ENCODE results near the gene PBX1. TPM values are rescaled to one million over a fixed set of nuclear protein-coding genes. Genes with fewer than 3 reads are reported as not detected.

The PBX1 gene
- total RNA-seq, 4 donors from 2014 or later = 14.4 to 34.6 (median 22.0) TPM

GRCh38 chr1:164608651-164609057 is 49.7 kb downstream of the PBX1 start:
- Histone ChIP-seq H3K4me3 (no peak overlapping the region), H3K4me1 (peaks cover 60% of the 10 kb centered on the region), H3K36me3 (no peaks in the 10 kb centered on the region), H3K27ac (no peak overlapping the region), H3K9me3 (no peaks in the 10 kb centered on the region), H3K27me3 (no peaks in the 10 kb centered on the region)
- no peak for DNase-seq (ENCODE audit: low spot score in 2 of 2)
- TF ChIP-seq POLR2AphosphoS5 (IDR thresholded peaks at IDR 0.05) = no peak
- TF ChIP-seq EP300 (IDR thresholded peaks at IDR 0.05) = no peak
- no peak for TF ChIP-seq POLR2A (IDR thresholded peaks at IDR 0.05)
- TF ChIP-seq, protein P1, sequence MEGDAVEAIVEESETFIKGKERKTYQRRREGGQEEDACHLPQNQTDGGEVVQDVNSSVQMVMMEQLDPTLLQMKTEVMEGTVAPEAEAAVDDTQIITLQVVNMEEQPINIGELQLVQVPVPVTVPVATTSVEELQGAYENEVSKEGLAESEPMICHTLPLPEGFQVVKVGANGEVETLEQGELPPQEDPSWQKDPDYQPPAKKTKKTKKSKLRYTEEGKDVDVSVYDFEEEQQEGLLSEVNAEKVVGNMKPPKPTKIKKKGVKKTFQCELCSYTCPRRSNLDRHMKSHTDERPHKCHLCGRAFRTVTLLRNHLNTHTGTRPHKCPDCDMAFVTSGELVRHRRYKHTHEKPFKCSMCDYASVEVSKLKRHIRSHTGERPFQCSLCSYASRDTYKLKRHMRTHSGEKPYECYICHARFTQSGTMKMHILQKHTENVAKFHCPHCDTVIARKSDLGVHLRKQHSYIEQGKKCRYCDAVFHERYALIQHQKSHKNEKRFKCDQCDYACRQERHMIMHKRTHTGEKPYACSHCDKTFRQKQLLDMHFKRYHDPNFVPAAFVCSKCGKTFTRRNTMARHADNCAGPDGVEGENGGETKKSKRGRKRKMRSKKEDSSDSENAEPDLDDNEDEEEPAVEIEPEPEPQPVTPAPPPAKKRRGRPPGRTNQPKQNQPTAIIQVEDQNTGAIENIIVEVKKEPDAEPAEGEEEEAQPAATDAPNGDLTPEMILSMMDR (IDR thresholded peaks at IDR 0.05) = no peak

DNA sequence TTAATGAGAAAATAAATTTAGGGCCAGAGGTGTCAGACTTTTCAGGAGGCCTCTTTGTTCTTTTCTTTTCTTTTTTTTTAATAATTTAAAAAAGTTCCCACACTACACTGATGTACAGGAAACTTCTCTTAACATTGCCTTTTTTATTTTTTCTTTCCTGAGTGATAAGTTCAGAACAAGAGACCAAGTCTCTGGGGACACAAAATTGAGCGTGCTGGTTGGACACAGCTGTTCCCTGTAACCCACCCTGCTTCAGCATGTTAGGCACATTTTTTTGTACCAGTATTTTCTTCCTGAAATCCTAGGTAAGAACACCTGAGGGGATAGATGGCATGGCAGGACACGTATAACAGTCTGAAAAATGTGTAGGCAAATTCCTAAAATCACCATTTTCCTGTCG is 50.1 kb downstream of the PBX1 start:
- Histone ChIP-seq H3K9me3 (no peaks in the 10 kb centered on the region), H3K4me1 (peaks cover 61% of the 10 kb centered on the region), H3K27me3 (no peaks in the 10 kb centered on the region), H3K4me3 (no peak overlapping the region), H3K36me3 (no peaks in the 10 kb centered on the region), H3K27ac (peak overlapping the region; percentile 75)
- TF ChIP-seq, protein P1 (IDR thresholded peaks at IDR 0.05) = no peak
- no peak for DNase-seq (ENCODE audit: low spot score in 2 of 2)
- WGBS = 66% methylated on average over 3 of the region's 3 CpGs

GRCh38 chr1:164610538-164611222 is 51.7 kb downstream of the PBX1 start:
- Histone ChIP-seq H3K27me3 (no peaks in the 10 kb centered on the region), H3K4me1 (peaks cover 66% of the 10 kb centered on the region), H3K4me3 (no peak overlapping the region), H3K27ac (peak overlapping the region; percentile 75), H3K9me3 (no peaks in the 10 kb centered on the region), H3K36me3 (no peaks in the 10 kb centered on the region)
- WGBS = 66% methylated on average over 3 of the region's 3 CpGs
- no peak for TF ChIP-seq POLR2AphosphoS5 (IDR thresholded peaks at IDR 0.05)
- TF ChIP-seq, protein P1 (IDR thresholded peaks at IDR 0.05) = no peak
- TF ChIP-seq EP300 (IDR thresholded peaks at IDR 0.05) = no peak
- TF ChIP-seq POLR2A (IDR thresholded peaks at IDR 0.05) = no peak
- DNase-seq (ENCODE audit: low spot score in 2 of 2) = no peak

DNA sequence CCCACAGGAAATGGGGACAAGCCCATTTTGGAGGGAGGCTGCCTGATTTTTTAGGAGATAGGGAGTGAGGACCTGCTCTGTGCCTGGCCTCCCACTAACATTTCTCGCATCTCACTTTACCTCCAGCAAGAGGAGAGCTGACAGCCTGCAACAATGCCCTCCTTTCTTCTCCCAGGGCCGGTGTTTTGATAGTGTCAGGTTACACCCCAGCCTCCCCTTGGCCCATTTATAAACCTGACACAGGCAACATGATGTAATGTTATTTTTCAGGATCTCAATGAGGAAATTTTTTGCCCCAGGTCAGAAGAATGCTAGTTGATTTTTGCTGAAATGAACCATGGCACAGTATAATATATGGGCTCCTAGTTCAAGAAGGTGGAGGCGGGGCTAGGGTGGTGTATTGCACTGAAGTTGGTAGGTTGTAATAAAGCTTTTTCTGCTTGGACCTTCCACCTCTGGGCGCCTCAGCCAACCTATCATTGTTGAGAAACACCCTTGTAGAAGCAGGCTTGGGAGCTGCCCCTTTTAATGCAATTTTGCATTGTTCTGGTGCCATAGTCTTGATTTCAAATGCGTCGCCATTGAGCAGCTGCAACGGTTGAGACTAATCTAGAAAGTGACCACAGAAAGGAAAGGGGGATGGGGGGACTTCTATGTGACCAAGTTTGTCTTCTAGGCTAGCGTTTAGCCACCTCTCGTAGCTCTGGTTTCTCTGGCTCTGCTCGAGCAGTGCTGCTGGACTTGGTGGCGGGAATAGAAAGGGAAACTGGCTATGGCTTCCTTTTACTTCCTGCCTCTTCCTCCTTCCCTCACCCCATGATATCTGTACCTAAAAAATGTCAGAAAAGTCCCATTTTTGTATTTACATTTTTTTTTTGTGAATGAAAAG is 53.0 kb downstream of the PBX1 start:
- Histone ChIP-seq H3K9me3 (no peaks in the 10 kb centered on the region), H3K27ac (peak overlapping the region; percentile 75), H3K4me3 (peak overlapping the region; percentile 23), H3K36me3 (no peaks in the 10 kb centered on the region), H3K4me1 (peaks cover 78% of the 10 kb centered on the region), H3K27me3 (no peaks in the 10 kb centered on the region)
- WGBS = 78% methylated on average over 11 of the region's 11 CpGs
- DNase-seq (ENCODE audit: low spot score in 2 of 2) = no peak
- TF ChIP-seq EP300 (IDR thresholded peaks at IDR 0.05) = no peak
- TF ChIP-seq POLR2AphosphoS5 (IDR thresholded peaks at IDR 0.05) = no peak
- TF ChIP-seq POLR2A (IDR thresholded peaks at IDR 0.05) = no peak
- TF ChIP-seq, protein P1 (IDR thresholded peaks at IDR 0.05) = no peak

DNA sequence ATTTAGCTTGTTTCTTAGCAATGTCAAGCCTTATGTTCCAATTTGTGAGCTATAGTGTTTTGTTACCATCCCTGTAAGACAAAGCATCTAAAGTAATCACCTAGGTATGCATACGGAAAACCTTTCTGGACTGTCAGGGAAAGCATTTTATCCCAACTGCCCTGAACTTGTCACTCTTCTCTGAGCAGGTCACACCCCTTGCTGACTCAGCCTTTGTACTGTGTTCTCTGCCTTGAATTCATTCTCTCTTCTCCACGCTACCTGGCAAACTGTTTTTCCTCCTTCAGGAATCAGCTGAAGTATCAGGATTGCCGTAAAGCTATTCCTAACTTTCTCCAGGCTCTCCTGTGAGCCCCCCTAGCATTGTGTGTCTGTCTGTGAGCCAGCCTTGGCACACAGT is 54.2 kb downstream of the PBX1 start:
- 38% methylated on average over 3 of the region's 3 CpGs for WGBS
- no peak for TF ChIP-seq POLR2AphosphoS5 (IDR thresholded peaks at IDR 0.05)
- TF ChIP-seq, protein P1 (IDR thresholded peaks at IDR 0.05) = no peak
- no peak for TF ChIP-seq POLR2A (IDR thresholded peaks at IDR 0.05)
- TF ChIP-seq EP300 (IDR thresholded peaks at IDR 0.05) = no peak
- Histone ChIP-seq H3K9me3 (no peaks in the 10 kb centered on the region), H3K36me3 (no peaks in the 10 kb centered on the region), H3K4me1 (peaks cover 78% of the 10 kb centered on the region), H3K27me3 (no peaks in the 10 kb centered on the region), H3K27ac (peak overlapping the region; percentile 75), H3K4me3 (no peak overlapping the region)
- DNase-seq (ENCODE audit: low spot score in 2 of 2) = no peak
